AML-193 (cell line): ENCODE data around the gene IFI6.
"Not testable (repeated sequence)": the region's sequence is repeated elsewhere in the genome, so short reads cannot be mapped to it uniquely, and the experiment has no call there.

Experiments used
- DNase-seq, 2 experiments: peaks; one replicate each; lab custom pipeline; 2025; lab: John Stamatoyannopoulos, UW

IFI6 gene, protein sequence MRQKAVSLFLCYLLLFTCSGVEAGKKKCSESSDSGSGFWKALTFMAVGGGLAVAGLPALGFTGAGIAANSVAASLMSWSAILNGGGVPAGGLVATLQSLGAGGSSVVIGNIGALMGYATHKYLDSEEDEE

DNA sequence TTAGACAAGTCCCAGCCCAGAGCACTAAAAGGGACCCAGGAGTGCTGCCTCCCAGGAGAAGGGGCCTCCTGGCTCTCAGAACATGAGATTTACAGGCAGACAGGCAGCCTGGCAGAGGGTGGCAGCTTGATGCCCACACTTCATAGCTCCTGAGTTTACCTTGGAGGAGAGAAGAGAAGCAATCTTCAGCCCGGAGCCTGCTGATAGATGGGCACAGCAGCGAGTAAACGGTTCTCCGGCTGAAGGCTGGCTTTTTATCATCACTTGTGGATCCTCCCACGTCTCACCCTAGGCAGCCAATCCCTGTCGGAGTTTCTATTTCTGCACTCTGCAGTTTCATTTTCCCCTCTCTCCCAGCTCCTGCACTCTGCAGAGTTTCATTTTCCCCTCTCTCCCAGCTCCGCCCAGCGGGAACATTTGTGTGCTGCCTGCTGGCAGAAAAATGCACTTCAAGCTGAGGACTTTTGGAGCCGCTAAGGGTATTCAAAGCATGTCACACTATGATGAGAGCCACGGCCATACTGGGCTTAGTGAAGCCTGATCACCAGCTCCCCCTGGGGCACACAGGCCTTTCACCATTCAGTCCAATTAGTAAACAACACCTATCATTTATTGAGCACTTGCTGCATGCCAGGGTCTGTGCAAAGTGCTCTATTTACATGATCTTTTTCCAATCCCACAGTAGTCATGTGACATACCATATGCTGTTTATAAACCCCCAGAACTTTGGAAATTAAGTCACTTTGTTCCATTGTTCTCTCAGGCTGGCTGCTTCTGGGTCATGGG is at the start of gene IFI6:
Gene IFI6 (minus strand): TSS at position 229 of the 786 bp plus-strand sequence. CDS start 2,878 bp downstream, outside the sequence.
- peak; percentile 85 to 87 for DNase-seq

DNA sequence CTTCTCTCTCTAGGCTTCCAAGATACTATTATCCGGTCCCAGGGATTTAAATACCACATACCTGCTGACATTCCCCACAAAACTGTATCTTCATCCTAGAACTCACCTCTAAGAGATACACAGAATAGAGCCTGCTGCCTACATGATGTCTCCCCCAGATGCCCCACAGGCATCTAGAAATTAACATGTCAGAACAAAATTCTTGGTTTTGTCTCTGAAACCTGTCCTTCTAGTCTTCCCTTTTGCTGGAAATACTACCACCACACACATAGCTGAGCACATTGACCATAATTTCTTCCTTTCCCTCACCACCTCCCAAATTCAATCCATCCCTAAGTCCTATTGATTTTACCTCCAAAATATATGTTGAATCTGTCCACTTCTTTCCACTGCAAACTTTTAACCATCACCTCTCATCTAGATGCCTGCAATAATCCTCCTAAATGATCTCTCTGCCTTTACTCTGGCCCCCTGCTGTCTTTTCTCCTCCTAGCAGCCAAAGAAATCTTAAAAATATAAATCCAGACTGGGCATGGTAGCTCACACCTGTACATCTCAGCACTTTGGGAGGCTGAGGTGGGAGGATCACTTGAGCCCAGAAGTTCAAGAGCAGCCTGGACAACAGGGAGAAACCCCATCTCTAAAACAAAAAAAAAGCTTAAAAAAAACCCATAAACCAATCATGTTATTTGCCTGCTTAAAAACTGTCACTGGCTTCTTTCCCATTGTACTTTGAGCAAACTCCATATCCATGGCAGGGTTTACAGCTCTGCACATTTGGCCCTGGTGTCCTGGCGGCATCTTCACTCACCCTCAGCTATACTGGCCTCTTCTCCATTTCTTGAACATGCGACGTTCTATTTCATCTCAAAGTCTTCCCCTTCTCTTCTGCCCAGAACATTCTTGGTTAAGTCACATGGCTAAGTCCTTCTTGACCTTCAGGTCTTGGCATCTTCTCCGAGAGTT is 47.6 kb upstream of the IFI6 start:
- peak; percentile 12 to 14 for DNase-seq

DNA sequence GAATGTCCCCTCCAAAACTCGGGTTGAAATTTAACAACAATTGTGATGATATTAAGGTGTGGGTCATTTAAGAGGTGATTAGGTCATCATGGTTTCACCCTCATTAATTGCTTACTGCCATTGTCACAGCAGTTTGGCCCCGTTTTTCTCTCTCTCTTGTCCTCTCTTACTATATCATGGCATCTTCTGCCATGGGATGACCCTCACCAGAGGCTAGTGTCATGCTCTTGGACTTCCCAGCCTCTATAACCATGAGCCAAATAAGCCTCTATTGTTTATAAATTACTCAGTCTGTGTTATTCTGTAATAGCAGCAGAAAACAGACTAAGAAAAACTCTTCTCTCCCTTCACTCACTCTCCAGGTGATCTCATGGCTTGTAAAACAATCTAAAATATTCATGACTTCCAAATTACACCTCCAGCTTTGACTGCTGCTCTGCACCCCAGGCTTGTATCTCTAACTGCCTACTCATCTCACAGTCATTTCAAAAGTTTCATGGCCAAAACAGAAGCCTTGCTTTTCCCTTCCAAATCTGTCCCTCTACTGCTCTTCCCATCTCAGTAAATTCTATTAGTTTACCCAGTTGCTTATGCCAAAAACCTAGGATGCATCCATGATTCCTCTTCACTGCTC is 44.4 kb upstream of the IFI6 start:
- no peak for DNase-seq

DNA sequence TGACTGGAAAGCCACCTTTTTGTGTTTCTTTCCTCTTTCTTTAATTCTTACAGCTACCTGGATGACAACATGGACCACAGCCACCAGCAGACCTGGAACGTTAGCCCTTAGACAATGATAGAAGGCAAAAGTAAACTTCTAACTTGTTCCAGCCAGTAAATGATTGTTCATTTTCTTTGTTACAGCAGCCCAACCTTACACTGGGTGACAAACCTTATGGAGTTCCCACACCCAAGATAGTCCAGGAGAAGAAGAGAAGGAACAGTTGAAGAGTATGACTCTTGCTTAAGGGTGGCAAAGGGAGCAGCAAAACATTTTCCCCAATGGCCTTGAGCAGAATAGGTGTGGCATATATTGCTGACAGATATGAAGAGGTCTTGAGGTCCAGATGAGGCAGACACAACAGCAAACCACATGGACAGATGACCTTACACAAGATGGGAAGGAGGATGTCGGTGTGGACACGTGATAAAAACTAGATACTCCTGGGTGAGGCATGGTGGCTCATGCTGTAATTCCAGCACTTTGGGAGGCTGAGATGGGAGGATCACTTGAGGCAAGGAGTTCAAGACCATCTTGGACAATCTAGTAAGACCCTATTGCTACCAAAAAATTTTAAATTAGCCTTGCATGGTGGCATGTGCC is 42.0 kb upstream of the IFI6 start:
- DNase-seq, result no peak

DNA sequence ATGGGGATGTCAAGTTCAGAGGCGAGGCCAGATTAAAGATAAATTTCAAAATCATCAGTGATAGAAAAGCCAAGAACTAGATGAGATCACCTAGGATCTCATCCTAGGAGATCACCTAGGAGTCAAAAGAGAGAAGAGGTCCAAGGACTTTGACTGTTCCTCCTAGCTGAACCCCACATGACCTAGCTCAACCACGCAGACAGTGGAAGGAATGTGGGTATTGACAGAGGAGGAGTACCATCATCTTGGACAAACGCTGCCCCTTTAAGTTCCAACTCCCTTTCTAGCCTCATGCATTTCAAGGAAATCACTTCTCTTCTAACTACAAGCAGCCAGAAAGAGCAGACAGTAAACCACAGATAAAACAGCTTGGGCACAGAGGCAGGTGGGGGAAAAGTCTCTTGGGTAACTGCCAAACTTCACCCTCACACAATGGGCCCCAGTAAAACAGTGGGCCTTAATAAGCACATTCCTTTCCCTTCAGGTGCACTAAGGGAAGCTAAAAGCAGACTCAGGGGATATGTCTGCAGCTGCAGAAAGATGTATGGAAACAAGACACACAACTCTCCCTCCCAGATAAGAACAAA is 41.2 kb upstream of the IFI6 start:
- DNase-seq, result no peak

DNA sequence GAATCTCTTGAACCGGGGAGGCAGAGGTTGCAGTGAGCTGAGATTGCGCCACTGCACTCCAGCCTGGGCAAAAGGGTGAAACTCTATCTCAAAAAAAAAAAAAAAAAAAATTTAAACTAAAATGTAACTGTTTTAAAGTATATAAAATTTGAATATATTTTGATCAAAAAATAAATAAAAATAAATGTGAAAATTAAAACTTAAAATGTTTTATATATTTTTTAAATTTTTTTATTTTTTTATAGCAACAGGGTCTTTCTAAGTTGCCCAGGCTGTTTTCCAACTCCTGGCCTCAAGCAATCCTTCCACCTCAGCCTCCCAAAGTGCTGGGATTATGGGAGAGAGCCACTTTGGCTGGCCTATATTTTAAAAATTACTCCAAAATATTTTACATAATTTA is 38.6 kb upstream of the IFI6 start:
- no peak for DNase-seq

DNA sequence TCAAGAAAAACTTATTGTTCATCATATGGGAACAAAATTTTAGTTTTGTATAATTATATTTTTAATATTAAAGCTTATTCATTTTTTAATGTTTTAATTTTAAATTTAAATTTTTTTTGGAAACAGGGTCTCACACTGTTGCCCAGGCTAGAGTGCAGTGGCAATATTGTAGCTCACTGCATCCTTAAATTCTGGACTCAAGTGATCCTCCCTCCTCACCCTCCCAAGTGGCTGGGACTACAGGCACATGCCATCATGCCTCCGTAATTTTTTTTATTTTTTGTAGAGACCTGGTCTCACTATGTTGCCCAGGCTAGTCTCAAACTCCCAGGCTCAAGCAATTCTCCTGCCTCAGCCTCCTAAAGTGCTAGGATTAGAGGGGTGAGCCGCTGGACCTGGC is 33.6 kb upstream of the IFI6 start:
- DNase-seq, result no peak

DNA sequence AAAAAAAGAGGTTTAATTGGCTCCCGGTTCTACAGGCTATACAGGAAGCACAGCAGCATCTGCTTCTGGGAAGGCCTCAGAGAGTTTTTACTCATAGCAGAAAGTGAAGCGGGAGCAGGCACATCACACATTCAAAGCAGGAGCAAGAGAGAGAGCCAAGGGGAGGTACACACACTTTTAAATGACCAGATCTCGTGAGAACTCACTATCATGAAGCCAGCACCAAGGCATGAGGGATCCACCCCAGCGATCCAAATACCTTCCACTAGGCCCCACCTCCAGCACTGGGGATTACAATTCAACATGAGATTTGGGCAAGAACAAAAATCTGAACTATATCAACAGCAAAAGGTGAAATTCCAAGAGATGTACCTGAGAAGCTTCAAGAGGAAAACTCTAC is 33.0 kb upstream of the IFI6 start:
- DNase-seq, result no peak

DNA sequence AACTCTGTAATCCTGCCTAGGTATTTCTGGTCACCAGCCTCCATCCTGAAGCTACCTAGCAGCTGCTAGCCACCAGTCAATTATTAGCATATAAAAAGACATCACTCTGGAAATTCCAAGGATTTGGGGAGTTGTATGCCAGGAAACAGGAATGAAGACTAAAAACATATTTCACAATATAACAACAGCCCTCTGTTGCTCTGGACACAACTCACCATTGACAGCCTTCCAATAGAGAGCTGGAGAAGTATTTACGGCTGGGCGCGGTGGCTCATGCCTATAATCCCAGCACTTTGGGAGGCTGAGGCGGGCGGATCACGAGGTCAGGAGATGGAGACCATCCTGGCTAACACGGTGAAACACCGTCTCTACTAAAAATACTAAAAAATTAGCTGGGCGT is 24.8 kb upstream of the IFI6 start:
- DNase-seq, result not testable (repeated sequence)

DNA sequence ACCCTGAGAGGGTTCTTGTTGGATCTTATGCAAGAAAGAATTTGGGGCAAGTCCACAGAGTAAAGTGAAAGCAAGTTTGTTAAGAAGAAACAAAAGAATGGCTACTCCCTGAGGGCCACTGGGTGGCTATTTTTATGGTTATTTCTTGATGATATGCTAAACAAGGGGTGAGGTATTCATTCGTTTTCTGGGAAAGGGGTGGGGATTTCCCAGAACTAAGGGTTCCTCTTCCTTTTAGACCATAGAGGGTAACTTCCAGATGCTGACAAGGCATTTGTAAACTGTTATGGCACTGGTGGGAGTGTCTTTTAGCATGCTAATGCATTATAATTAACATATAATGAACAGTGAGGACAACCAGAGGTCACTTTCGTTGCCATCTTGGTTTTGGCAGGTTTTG is 18.2 kb upstream of the IFI6 start:
- no peak for DNase-seq

DNA sequence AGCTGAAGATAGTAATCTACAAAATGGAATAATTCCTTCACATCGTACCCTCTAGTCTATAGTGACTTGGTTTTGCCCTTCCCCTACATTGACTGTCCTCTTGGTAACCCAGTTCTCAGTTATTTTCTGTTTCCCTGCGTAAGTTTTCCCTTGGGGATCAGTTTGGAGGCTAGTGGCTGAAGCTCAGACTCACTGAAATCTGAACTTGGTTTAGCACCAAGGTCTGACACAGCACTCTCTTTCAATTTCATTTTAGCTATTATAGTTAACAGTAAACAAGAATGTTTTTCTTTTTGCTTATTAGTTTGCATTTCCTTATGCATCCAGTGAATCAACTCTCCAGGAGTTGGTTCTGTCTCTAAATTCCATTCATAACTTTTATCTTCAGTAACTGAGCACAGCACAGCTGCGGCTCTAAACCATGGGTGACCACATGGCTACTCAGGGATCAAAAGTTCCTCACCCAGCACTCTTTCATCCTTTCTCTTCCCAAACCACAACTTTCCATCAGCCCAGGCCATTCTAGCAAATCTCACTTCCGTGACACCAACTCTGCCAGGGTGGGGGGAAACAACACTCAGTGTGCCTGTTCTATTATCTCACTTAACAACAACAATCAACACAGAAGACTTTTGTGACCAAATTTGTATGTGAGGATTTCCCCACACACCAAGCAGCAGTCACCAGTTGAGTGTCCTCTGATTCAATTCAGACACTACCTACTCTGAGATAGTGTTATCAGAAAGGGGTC is 17.6 kb upstream of the IFI6 start:
- no peak for DNase-seq

DNA sequence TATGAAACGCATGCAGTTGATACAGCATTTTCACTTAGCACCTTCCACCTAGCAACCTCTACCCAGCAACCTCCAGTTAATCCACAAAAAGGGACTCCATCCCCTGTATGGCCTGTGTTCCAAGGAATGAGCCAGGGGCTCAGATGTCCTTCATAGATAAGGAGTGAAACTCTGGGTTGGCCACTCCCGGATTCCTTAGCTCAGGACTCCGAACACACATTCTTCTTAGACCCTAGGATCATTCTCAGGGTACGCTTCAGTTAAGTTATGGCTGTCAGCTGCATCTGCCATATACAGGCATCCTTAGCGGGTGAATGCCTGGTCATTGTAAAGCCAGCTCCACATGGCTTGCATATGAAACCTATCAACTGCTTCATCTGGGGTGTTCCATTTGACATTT is 15.9 kb upstream of the IFI6 start:
- no peak for DNase-seq

DNA sequence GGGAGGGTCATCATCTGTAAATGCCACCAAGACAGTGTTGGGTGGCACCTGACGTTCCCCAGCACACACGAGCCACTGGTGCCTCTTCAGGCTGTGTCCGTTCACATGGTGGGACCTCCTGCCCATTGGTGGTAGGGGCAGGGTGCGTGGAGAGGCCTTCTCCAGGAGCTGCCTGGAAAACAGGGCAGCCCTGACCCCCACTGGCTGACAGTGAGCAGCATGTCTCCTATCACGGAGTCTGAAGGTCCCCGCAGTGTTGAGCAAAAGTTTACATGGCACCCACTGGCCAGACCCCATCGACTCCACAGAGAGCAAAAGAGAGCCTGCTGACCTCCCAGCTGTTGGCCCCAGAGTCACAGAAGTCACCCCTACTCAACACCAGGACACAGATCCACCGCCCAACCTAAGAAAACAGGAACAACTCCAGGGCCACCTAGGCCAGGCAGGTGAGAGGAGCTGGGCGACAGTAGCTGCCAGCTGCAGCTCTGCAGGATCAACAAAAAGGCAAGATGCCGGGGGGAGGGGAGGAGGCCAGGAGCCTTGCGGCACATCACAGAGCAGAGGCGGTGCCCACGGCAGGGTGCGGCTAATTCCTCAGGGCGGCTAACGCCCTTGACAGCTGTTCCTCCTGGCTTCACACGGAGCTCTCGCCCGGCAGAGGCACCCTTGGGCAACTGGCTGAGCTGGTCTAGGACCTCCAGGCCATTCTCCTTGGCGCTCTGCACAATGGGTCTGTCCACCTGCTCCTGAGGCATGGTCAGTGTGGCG is 14.4 kb upstream of the IFI6 start:
- DNase-seq, result no peak

DNA sequence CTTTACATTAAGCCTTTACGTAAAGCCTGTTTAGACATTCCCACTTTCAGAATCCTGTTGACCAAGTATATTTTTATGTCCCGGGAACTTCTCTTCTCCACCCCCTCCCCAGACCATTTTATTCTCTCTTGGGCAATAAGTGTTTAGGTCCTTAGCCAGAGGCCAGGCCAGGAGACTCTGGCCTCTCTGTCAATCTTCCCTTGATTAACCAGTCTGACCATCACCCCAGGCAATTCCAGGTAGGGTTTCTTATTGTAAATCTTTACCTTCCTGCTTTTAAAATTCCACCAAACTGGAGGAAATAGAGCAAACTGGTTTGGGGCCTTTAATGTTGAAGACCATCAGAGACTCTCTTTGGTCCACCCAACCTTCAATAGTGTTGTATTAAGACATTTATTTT is 12.2 kb upstream of the IFI6 start:
- no peak for DNase-seq

DNA sequence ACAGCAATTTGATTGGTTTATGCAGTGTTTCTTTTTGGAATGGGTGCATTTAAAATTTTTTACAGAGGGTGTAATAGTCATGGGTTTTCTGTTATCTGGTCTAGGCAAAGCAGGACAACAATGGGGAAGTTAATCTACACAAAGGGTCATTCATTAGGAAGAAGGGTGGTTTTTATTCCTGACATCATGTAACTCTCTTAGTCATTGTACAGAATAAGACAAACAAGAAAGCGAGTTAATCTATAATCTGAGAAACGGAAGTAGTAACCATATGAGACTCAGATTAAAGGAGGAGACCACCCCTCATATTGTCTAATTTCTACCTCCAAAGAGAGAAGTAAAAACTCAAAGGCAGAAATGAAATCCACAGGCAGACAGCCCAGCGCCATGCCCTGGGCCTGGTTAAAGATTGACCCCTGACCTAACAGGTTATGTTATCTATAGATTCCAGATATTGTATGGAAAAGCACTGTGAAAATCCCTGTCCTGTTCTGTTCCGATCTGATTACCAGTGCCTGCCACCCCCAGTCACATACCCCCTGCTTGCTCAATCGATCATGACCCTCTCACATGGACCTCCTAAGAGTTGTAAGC is 10.5 kb upstream of the IFI6 start:
- no peak for DNase-seq

DNA sequence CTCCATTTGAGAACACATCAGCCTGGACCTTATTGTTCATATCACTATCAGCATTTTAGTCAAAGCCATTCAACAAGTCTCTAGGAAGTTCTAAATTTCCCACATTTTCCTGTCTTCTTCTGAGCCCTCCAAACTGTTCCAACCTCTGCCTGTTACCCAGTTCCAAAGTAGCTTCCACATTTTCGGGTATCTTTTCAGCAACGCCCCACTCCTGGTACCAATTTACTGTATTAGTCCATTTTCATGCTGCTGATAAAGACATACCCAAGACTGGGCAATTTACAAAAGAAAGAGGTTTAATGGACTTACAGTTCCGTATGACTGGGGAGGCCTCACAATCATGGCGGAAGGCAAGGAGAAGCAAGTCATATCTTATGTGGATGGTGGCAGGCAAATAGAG is 9.6 kb upstream of the IFI6 start:
- not testable (repeated sequence) for DNase-seq

DNA sequence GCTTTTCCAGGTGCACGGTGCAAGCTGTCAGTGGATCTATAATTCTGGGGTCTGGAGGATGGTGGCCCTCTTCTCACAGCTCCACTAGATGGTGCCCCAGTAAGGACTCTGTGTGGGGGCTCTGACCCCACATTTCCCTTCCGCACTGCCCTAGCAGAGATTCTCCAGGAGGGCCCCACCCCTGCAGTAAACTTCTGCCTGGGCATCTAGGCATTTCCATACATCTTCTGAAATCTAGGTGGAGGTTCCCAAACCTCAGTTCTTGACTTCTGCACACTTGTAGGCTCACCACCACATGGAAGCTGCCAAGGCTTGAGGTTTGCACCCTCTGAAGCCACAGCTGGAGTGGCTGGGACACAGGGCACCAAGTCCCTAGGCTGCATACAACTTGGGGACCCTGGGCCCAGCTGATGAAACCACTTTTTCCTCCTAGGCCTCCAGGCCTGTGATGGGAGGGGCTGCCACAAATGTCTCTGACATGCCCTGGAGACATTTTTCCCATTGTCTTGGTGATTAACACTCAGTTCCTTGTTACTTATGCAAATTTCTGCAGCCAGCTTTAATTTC is 8.3 kb upstream of the IFI6 start:
- not testable (repeated sequence) for DNase-seq

DNA sequence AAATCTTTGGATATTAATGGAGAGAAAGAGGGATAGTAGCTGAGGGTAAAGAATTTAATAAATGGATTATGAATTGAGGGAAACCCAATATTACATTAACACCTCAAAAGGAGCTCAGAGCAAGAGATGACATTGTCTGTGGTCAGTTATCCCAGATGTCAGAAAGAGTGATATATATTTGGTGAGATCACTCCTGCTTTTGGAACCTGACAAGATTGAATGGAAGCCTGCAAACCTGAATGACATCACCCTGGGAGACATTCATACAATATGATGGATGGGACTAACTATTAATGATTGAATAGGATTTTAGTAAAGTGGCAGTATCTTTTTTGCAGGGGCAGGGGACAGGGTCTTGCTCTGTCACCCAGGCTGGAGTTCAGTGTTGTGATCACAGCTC is 6.8 kb upstream of the IFI6 start:
- no peak for DNase-seq

DNA sequence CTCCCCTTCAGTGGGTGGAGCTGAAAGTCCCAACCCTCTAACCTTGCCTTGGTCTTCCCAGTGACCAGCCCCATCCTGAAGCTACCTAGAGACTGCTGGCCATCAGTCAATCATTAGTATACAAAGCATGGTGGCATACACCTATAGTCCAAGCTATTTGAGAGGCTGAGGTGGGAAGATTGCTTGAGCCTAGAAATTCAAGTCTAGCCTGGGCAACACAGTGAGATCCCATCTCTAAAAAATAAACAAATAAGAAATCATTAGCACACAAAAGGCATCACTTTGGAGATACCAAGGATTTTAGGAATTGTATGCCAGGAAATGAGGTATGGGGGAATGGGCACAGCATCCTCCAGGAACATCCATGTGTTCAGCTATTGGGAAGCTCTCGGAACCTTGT is 4.4 kb upstream of the IFI6 start:
- no peak for DNase-seq
